Transverse colon (tissue), 3 donors: Measurements from ENCODE around the gene KLHL13.

Experiments used
- POLR2A ChIP-seq: fragments of 450-650 bp; IDR thresholded peaks from one replicate; pipeline ENCODE4 v1.6.1; 2016; ENCODE audit warnings: antibody characterized with exemption, mild to moderate bottlenecking, moderate library complexity
- TF ChIP-seq, protein P1 (sequence below), 5 experiments: fragments of 200-600 bp in 3 of 5; fragments of 450-650 bp in 2 of 5; sonication (generic) in 3 of 5; IDR thresholded peaks; 1 replicate in 2 of 5; 2 replicates in 3 of 5; pipeline ENCODE4 v1.5.1; 2016 to 2017; ENCODE audit warnings: antibody characterized with exemption in 5 of 5, inconsistent platforms in 3 of 5, mild to moderate bottlenecking in 2 of 5, moderate library complexity in 1 of 5

DNA sequence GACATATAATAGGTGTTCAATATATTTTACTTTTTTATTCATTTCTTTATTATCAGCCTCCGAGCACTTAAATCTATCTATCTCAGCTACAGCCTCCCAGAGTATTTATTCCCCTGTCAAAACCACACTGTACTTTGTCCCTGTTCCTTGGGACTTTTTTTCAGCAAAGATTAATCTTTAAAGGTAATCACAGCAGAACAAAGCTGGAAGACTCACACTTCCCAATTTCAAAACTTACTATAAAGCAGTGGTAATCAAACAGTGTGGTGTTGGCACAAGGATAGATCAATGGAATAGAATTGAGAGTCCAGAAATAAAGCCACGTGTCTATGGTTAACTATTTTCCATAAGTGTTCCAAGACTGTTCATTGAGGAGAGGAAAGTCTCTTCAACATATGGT lies 59.7 kb downstream of the KLHL13 start:
- TF ChIP-seq POLR2A = no peak
- TF ChIP-seq, protein P1, sequence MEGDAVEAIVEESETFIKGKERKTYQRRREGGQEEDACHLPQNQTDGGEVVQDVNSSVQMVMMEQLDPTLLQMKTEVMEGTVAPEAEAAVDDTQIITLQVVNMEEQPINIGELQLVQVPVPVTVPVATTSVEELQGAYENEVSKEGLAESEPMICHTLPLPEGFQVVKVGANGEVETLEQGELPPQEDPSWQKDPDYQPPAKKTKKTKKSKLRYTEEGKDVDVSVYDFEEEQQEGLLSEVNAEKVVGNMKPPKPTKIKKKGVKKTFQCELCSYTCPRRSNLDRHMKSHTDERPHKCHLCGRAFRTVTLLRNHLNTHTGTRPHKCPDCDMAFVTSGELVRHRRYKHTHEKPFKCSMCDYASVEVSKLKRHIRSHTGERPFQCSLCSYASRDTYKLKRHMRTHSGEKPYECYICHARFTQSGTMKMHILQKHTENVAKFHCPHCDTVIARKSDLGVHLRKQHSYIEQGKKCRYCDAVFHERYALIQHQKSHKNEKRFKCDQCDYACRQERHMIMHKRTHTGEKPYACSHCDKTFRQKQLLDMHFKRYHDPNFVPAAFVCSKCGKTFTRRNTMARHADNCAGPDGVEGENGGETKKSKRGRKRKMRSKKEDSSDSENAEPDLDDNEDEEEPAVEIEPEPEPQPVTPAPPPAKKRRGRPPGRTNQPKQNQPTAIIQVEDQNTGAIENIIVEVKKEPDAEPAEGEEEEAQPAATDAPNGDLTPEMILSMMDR (IDR thresholded peaks at IDR 0.05) = no peak
